ENCODE results near the gene NME9.

Gene NME9

GRCh38 chr3:138331143-138331894 is 1.7 kb upstream of the NME9 start:
- DNase-seq: no peak

GRCh38 chr3:138329984-138330293 is 288 bp upstream of the NME9 start:
- DNase-seq: no peak

- DNase-seq: no peak
These were observed 1.3 kb downstream of the NME9 start for GRCh38 chr3:138328341-138328740.

GRCh38 chr3:138327831-138328230 is 1.8 kb downstream of the NME9 start:
- DNase-seq: no peak

- no peak for DNase-seq
These were observed 2.6 kb downstream of the NME9 start for GRCh38 chr3:138326866-138327595.

GRCh38 chr3:138325990-138326389 is 3.7 kb downstream of the NME9 start:
- no peak for DNase-seq

GRCh38 chr3:138323971-138324370 is 5.7 kb downstream of the NME9 start:
- no peak for DNase-seq

GRCh38 chr3:138317687-138318086 is 12.0 kb downstream of the NME9 start:
- DNase-seq: no peak

- DNase-seq: no peak
These were observed 14.9 kb downstream of the NME9 start for GRCh38 chr3:138314751-138315150.

GRCh38 chr3:138310494-138310893 is 19.2 kb downstream of the NME9 start:
- DNase-seq: no peak

GRCh38 chr3:138308783-138309182 is 20.9 kb downstream of the NME9 start:
- DNase-seq: no peak

GRCh38 chr3:138307899-138308298 is 21.8 kb downstream of the NME9 start:
- no peak for DNase-seq

- no peak for DNase-seq
These were observed 26.2 kb downstream of the NME9 start for GRCh38 chr3:138303474-138303873.

GRCh38 chr3:138300647-138301046 is 29.0 kb downstream of the NME9 start:
- no peak for DNase-seq

- no peak for DNase-seq
These were observed 31.8 kb downstream of the NME9 start for GRCh38 chr3:138297876-138298275.

- no peak for DNase-seq
These were observed 32.5 kb downstream of the NME9 start for GRCh38 chr3:138297059-138297607.

- DNase-seq: no peak
These were observed 33.0 kb downstream of the NME9 start for GRCh38 chr3:138296639-138297038.

GRCh38 chr3:138289701-138290100 is 40.0 kb downstream of the NME9 start:
- no peak for DNase-seq

GRCh38 chr3:138289260-138289659 is 40.4 kb downstream of the NME9 start:
- no peak for DNase-seq

- no peak for DNase-seq
These were observed 44.6 kb downstream of the NME9 start for GRCh38 chr3:138284957-138285477.

- DNase-seq: no peak
These were observed 45.6 kb downstream of the NME9 start for GRCh38 chr3:138284079-138284478.

GRCh38 chr3:138282836-138283235 is 46.8 kb downstream of the NME9 start:
- DNase-seq: no peak

GRCh38 chr3:138281561-138281960 is 48.1 kb downstream of the NME9 start:
- DNase-seq: no peak

GRCh38 chr3:138271189-138271794 is 58.4 kb downstream of the NME9 start:
- DNase-seq: no peak
